GM21447 (cell line): ENCODE measurements around the gene IL36RN.

ENCODE experiments used
- ATAC-seq: cut with Tn5 transposase; IDR thresholded peaks from one replicate; pipeline ENCODE4 v1.9.1; 2021; ENCODE audit not compliant: unreplicated experiment

IL36RN gene

DNA sequence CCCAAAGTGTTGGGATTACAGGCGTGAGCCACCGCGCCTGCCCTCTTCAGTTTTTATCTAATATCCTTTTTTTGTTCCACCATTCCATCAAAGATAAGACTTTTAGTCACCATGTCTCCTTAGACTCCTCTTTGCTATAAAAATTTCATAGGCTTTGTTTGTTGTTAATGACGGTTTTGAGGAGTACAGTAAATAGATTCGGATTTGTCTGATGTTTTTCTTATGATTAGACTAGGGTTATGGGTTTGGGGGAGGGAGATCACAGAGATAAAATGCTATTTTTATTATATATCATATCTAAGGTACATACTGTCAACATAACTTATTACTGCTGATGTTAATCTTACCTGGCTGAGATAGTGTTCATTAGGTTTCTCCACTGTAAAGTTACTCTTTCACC is 12.5 kb upstream of the IL36RN start:
- ATAC-seq: no peak

DNA sequence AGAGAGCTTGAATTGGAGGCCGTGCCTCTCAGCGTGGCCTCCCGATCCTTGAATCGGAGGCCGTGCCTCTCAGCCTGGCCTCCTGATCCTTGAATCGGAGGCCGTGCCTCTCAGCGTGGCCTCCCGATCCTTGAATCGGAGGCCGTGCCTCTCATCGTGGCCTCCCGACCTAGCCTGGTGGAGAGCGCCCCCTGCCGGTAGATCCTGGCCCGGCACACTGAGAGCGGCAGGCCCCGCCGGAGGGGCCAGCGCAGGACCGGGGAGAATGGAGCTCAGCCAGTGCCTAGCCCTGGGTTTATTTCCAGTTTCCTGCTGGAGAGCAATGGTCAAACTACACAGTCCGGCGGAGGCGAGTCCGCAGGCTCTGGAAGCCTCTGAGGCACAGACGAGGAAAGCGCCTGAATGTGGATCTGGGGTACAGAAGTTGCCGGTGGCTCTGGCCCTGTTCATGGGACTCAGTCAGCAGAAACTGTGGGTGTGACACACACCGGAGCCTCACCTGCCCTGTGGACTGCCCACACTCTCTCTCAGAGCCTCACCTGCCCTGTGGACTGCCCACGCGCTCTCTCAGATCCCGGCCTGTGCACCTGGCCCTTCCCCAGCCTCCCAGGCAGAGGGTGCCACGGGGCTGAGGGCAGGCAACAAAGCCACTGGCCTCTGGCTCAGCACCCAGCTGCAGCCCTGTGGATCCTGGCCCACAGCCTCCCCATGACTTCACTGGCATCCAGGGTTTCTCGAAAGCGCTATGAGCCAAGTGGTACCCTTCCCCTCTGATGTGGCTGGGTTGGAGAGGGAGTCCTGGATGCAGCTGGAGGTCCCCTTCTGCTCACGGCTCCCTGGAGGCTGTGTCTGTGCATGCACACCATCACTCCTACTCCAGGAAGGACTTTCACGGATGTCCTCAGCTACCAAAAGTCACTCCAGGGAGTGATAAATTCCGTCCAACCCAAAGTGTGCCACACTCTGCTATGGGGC is 7.8 kb upstream of the IL36RN start:
- ATAC-seq: no peak

GRCh38 chr2:113052396-113052917 is 6.5 kb upstream of the IL36RN start, which contains the start of gene IL36B:
IL36B (minus strand) TSS chr2:113052867.
- ATAC-seq: no peak

DNA sequence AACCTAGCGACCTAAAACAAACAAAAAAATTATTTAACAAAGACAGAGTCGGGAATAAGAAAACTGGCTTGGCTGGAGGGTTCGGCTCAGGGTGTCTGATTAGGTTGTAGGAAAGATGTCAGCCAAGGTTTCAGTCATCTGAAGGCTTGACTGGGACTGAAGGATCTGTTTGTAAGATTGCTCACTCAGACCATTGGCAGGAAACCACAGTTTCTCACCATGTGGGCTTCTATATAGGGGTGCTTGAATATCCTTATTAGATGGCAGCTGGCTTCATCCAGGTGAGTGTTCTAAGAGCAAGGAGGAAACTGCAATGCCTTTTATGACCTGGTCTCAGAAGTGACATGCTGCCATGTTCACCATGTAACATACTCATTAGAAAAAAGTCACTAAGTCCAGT is 5.3 kb upstream of the IL36RN start:
- ATAC-seq: no peak

- no peak for ATAC-seq
These were observed 4.9 kb upstream of the IL36RN start for GRCh38 chr2:113054066-113054465.

- no peak for ATAC-seq
These were observed 2.5 kb upstream of the IL36RN start for GRCh38 chr2:113056521-113056920.

GRCh38 chr2:113057117-113057516 is 1.9 kb upstream of the IL36RN start:
- ATAC-seq: no peak

DNA sequence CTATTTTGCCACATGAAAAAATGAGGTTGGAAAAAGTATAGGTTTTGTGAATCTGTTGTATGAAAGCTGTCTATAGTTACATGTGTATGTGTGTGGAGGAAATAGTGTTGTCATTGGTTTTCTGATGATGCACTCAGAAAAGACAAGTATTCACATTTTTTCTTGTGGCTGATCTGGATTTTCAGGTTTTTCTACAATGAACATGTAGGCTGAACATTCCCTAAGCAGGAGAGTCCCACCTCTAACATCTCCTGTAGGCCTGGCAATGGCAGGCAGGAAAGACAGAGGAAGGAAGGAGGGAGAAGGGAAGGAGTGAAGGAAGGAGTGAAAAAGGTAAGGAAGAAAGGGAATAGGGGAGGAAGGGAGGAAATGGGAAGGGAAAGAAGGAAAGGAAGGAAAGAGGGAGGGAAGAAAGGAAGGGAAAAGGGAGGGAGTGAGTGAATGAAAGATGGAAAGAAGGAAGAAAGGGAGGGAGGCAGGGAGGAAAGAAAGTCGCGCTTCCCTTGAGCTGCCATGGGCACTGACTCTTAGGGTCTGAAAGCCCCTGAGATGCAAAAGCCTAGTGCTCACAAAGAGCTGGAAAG is 495 bp upstream of the IL36RN start:
- ATAC-seq: no peak

- no peak for ATAC-seq
These were observed 1.4 kb downstream of the IL36RN start for GRCh38 chr2:113060396-113060795.

GRCh38 chr2:113060796-113061195 is 1.8 kb downstream of the IL36RN start:
- no peak for ATAC-seq

DNA sequence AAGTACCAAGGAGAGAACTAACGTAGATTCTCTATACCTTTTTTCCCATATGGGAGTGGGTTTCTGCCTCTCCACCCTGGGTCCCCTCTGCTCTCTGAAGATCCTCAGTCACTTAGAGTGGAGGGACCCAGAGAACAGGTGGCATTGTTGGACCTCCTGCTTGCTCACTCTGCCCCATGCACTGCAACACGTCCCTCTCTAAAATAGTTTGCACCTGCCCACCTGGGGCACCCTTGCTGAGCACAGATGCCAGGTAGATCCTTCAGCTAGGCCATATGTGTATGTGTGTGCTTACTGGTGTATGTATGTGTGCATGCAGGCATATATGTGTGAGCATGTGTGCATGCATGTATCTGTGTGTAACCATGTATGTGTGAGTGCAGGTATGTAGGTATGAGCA is 2.2 kb downstream of the IL36RN start:
- ATAC-seq: no peak

- no peak for ATAC-seq
These were observed 3.1 kb downstream of the IL36RN start for GRCh38 chr2:113061896-113062770.

DNA sequence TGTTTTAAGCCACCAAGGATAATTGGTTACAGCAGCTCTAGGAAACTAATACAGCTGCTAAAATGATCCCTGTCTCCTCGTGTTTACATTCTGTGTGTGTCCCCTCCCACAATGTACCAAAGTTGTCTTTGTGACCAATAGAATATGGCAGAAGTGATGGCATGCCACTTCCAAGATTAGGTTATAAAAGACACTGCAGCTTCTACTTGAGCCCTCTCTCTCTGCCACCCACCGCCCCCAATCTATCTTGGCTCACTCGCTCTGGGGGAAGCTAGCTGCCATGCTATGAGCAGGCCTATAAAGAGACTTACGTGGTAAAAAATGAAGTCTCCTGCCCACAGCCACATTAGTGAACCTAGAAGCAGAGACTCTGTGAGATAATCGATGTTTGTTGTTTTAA is 5.3 kb downstream of the IL36RN start:
- no peak for ATAC-seq

- no peak for ATAC-seq
These were observed 5.9 kb downstream of the IL36RN start for GRCh38 chr2:113064898-113065297.

DNA sequence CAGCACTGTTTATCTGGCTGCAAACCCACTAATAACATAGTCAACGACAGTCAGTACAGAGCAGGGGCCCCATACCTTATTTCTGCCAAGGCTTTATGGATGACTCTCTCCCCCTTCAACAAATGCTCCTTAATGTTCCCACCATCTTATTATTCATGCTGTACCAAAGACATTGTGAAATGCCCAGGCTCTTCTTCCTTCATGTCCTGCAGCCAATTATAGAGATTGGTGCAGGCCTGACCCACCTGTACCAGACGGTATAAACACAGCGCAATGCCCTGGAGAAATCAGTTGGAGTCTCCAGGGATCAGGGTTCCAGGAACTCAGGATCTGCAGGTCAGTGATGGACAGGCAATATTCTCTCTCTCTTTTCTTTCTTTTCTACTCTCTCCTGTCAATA is 8.7 kb downstream of the IL36RN start, which contains the start of gene IL1F10:
IL1F10 (plus strand) TSS at position 290 of the 400 bp plus-strand sequence. CDS start 4,769 bp downstream, outside the sequence.
- ATAC-seq: no peak

GRCh38 chr2:113068249-113068648 is 9.3 kb downstream of the IL36RN start:
- no peak for ATAC-seq

DNA sequence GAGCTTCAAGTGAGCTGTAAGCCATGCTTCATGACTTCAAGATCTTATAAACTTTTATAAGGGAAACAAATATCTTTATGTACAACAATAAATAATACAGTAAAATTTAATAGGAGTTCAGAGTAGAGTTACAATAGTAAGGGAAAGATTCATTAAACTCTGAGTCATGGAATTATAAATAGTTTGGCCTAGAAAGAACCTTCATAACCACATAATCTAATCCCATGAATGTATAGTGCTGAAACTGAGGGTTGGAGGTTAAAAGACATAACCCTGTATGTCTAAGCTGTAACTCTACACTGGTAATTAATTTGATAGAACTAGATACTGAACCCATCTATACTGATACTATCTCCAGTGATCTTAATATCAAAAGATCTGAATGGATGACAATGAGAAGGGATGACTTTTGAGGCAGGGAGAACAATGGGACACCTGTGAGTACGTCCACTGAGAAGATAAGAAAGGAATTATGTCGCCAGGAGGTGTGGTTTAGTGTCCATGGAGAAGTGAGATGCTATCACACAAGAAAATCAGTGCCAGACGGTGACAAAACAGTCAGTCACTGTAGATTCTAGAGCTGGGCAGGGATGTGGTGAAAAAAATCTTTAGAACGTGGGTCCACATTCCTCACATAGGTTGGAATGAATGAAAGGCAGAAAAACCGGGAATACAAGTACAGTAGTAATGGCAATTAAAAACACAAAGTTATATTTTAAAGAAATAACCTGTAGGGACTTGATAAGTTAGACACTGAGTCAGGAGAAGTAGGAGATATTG is 9.9 kb downstream of the IL36RN start:
- no peak for ATAC-seq

DNA sequence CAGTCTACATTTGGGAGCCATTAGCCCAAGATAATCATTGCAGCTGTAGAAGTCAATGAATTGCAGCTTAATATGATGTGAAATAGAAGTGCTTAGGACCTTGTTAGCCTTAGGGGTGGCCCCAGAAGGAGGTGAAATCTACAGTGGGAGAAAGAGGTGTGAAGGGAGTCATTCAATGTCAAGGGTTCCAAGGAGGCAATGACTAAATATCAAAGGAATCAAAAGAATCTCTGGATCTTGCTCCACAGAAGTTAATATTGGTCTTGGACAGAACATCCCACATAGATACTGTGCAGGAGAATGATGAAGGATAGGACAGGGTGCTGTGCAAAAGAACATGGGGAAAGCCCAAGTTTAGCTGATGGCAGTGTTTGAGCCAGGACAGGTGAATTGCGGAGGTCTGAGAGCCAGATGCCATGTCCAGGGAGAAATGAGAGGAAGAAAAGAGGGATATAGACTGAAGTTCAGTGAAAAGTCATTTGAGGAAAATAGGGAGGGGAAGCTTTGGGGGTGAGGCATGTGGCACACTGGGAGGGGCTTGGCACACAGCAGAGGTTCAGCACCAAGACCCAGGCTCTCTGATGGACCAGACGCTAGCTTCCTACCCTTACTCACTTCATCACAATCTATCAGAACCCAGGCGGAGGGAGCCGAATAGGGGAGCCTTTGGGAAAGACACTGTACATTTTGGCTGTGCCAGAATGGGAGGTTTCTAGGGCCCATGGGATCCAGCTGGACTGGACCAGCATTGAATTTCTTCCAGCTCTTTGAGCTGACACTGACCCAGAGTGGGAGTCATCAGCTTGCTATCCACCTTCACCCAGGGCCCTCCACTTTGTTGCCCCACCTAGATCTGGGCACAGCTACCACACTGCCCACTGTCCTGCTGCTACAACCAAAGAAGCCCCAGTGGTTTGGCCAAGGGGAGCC is 10.9 kb downstream of the IL36RN start:
- ATAC-seq: no peak

DNA sequence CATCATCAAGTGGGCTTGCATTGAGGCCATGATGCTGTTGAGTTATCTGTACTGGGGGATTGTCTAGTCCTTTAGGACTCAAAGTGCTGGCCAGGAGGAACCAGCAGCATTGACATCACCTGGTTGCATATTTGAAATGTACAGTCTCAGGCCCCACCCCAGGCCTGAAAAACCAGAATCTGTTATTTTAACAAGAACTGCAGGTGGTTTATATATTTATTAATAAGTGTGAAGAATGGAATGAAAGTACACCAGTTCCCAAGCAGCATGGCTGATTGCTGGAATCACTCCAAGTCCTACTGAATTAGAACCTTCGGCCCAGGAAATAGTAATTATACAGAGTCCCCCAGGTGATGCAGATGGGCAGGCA is 11.6 kb downstream of the IL36RN start:
- ATAC-seq: no peak
